ENCODE results near the gene KIT.

DNA sequence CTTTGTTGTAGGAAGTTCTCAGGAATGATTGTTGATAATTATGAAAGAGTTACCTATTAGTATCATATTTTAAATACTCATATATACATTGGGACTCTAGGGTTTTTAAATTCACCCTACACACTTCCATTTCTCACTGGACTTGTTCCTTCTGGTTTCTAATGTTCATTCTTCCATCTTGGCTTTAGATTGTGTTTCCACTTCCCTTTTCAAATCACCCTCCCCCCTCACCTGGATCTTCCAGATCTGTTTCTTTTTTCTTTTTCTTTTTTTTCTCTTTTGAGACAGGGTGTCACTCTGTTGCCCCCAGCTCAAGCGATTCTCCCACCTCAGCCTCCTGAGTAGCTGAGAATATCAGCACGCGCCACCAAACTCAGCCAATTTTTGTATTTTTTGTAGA, 6.7 kb upstream of the KIT start:
- TF ChIP-seq, protein P1, sequence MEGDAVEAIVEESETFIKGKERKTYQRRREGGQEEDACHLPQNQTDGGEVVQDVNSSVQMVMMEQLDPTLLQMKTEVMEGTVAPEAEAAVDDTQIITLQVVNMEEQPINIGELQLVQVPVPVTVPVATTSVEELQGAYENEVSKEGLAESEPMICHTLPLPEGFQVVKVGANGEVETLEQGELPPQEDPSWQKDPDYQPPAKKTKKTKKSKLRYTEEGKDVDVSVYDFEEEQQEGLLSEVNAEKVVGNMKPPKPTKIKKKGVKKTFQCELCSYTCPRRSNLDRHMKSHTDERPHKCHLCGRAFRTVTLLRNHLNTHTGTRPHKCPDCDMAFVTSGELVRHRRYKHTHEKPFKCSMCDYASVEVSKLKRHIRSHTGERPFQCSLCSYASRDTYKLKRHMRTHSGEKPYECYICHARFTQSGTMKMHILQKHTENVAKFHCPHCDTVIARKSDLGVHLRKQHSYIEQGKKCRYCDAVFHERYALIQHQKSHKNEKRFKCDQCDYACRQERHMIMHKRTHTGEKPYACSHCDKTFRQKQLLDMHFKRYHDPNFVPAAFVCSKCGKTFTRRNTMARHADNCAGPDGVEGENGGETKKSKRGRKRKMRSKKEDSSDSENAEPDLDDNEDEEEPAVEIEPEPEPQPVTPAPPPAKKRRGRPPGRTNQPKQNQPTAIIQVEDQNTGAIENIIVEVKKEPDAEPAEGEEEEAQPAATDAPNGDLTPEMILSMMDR (conservative IDR thresholded peaks at IDR 0.05; ENCODE audit: low read length): no peak
- no peak for TF ChIP-seq EZH2phosphoT487 (IDR thresholded peaks at IDR 0.05; ENCODE audit: borderline replicate concordance)

Data from Loucy (cell line).